GM18508 (cell line): ENCODE data around the gene SYNE2.
"Not testable (repeated sequence)": the region's sequence is repeated elsewhere in the genome, so short reads cannot be mapped to it uniquely, and the experiment has no call there.

Experiments used
- ATAC-seq: cut with Tn5 transposase; IDR thresholded peaks from one replicate; pipeline ENCODE4 v1.9.1; 2021; ENCODE audit warnings: moderate number of reproducible peaks; ENCODE audit not compliant: insufficient read depth, unreplicated experiment

Gene SYNE2

GRCh38 chr14:64202716-64203115 lies 349.9 kb downstream of the SYNE2 start:
- ATAC-seq = no peak

GRCh38 chr14:64203366-64204006 lies 350.7 kb downstream of the SYNE2 start:
- ATAC-seq = no peak

GRCh38 chr14:64208261-64208660 lies 355.5 kb downstream of the SYNE2 start:
- ATAC-seq = no peak

GRCh38 chr14:64208981-64209380 lies 356.2 kb downstream of the SYNE2 start:
- ATAC-seq = no peak

GRCh38 chr14:64209444-64210131 lies 356.8 kb downstream of the SYNE2 start:
- ATAC-seq = no peak

- no peak for ATAC-seq
Measured at GRCh38 chr14:64210216-64210615, 357.4 kb downstream of the SYNE2 start.

- ATAC-seq = not testable (repeated sequence)
Measured at GRCh38 chr14:64210912-64211311, 358.1 kb downstream of the SYNE2 start.

- ATAC-seq = no peak
Measured at GRCh38 chr14:64212666-64213065, 359.9 kb downstream of the SYNE2 start.

GRCh38 chr14:64213086-64213485 lies 360.3 kb downstream of the SYNE2 start:
- no peak for ATAC-seq

- no peak for ATAC-seq
Measured at GRCh38 chr14:64213853-64214570, 361.2 kb downstream of the SYNE2 start.

GRCh38 chr14:64215274-64215673 lies 362.5 kb downstream of the SYNE2 start:
- no peak for ATAC-seq

- ATAC-seq = no peak
Measured at GRCh38 chr14:64215978-64216377, 363.2 kb downstream of the SYNE2 start.

GRCh38 chr14:64217308-64217707 lies 364.5 kb downstream of the SYNE2 start:
- no peak for ATAC-seq

- ATAC-seq = no peak
Measured at GRCh38 chr14:64217834-64218233, 365.0 kb downstream of the SYNE2 start.

GRCh38 chr14:64218344-64219240 lies 365.8 kb downstream of the SYNE2 start:
- ATAC-seq = no peak

- no peak for ATAC-seq
Measured at GRCh38 chr14:64220056-64220455, 367.3 kb downstream of the SYNE2 start.

- ATAC-seq = no peak
Measured at GRCh38 chr14:64220466-64220865, 367.7 kb downstream of the SYNE2 start.

- no peak for ATAC-seq
Measured at GRCh38 chr14:64221391-64222003, 368.7 kb downstream of the SYNE2 start.

GRCh38 chr14:64225151-64225757 lies 372.4 kb downstream of the SYNE2 start:
- no peak for ATAC-seq

GRCh38 chr14:64227856-64228255 lies 375.1 kb downstream of the SYNE2 start:
- no peak for ATAC-seq
